C4-2B (cell line): ENCODE measurements around the gene DHX38.

Experiments used
- CTCF ChIP-seq: fragments of 450-650 bp; conservative IDR thresholded peaks from 2 replicates; pipeline ENCODE4 v1.5.1; 2017; ENCODE audit warnings: mild to moderate bottlenecking
- ZFX ChIP-seq: fragments of 450-650 bp; IDR thresholded peaks from 2 replicates; pipeline ENCODE4 v1.6.1; 2017

GRCh38 chr16:72061564-72061963 lies 32.1 kb upstream of the DHX38 start:
- no peak for TF ChIP-seq CTCF
- TF ChIP-seq ZFX, result no peak
